GM19328 (cell line): Measurements from ENCODE around the gene UPK1B.
"Not testable (repeated sequence)": the region's sequence is repeated elsewhere in the genome, so short reads cannot be mapped to it uniquely, and the experiment has no call there.

Experiments used
- ATAC-seq: cut with Tn5 transposase; IDR thresholded peaks from one replicate; pipeline ENCODE4 v1.9.1; 2021; ENCODE audit warnings: mild to moderate bottlenecking, moderate library complexity; ENCODE audit not compliant: unreplicated experiment

The UPK1B gene

DNA sequence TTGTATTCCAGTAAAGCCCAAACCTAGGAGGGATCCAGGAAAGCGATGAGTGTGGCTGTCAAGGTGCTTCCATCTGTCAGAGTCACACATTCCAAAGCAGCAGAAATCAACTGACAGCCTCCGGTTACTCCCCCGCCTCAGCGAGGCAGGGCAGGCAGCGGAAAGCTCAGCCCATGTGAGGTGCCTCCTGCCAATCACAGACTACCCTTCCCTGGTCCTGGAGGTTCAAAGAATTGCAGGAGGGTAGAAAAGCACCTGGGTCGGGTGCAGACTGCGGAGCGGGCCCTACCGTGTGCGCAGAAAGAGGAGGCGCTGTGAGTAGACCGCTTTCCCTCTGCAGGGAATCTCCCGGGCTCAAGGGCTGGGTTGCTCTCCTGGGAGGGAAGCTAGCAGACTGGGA is at the start of gene UPK1B:
Gene UPK1B (plus strand): TSS at position 274 of the 400 bp plus-strand sequence. CDS start 13,144 bp downstream, outside the sequence.
- no peak for ATAC-seq

DNA sequence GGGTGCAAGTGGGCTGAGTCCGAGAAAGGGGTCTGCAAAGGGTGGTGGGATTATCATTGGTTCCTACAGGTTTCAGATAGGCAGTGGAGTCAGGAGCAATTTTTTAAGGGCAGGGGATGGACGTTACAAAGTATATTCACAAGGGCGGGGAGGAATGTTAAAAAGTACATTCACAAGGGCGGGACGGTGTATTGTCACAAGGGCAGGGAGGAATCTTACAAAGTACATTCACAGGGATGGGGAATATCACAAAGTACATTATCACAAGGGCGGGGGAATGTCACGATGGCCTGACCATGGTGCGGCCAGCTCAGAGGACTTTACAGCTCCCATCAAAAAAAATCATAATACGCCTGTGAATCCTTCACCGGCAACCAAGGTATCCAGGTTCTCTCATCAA is 48.1 kb upstream of the UPK1B start:
- ATAC-seq: no peak

DNA sequence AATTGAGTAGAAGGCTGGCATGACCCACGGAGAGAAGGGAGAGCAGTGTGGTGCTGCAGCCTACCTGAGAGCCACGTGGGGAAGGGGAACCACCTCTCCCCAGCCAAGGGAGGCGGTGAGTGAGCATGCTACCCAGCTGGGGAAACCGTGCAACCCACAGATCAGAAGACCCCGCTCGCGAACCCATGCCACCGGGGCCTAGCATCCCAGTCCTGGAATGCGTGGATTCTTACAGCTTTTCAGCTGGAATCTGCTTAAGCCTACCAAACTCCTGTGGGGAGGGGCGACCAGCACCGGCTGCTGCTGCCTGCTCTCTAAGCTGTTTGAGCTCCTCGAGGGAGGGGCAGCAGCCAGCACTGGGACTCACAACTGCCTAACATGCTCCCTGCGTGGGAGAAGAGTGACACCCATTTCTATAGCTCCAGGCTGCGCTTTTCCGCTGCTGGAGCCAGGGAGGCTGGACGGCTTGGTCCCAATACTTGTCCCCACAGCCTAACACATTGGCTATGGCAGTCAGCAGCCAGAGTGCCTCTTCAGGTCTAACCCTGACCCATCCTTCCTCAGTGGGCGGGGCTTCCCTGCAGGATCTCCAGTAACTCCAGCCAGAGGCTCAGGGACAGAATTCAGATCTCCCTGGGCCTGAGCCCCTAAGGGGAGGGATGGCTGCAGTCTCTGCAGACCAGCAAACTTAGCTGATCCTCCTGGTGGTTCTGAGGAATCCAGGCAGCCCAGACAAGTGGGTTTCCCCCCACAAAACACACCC is 47.5 kb upstream of the UPK1B start:
- ATAC-seq: no peak

DNA sequence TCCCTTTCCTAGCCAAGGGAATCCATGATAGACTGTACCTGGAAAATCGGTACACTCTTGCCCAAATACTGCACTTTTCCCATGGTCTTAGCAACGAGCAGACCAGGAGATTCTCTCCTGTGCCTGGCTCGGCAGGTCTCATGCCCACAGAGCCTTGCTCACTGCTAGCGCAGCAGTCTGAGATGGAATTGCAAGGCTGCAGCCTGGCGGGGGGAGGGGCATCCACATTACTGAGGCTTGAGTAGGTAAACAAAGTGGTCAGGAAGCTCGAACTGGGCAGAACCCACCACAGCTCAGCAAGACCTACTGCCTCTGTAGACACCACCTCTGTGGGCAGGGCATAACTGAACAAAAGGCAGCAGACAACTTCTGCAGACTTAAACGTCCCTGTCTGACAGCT is 43.1 kb upstream of the UPK1B start:
- ATAC-seq: not testable (repeated sequence)

DNA sequence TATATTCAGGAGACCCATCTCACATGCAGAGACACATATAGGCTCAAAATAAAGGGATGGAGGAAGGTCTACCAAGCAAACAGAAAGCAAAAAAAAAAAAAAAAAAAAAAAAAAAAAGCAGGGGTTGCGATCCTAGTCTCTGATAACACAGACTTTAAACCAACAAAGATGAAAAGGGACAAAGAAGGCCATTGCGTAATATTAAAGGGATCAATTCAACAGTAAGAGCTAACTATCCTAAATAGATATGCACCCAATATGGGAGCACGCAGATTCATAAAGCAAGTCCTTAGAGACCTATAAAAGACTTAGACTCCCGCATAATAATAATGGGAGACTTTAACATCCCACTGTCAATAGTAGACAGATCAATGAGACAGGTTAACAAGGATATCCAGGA is 41.1 kb upstream of the UPK1B start:
- not testable (repeated sequence) for ATAC-seq

DNA sequence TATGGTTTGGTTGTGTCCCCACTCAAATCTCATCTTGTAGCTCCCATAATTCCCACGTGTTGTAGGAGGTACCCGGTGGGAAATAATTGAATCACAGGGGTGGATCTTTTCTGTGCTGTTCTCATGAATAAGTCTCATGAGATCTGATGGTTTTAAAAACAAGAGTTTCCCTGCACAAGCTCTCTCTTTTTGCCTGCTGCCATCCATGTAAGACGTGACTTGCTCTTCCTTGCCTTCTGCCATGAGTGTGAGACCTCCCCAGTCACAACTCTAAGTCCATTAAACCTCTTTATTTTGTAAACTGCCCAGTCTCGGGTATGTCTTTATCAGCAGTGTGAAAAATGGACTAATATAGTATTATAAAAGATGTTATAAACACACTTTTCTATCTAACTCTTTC is 34.0 kb upstream of the UPK1B start:
- ATAC-seq: not testable (repeated sequence)

DNA sequence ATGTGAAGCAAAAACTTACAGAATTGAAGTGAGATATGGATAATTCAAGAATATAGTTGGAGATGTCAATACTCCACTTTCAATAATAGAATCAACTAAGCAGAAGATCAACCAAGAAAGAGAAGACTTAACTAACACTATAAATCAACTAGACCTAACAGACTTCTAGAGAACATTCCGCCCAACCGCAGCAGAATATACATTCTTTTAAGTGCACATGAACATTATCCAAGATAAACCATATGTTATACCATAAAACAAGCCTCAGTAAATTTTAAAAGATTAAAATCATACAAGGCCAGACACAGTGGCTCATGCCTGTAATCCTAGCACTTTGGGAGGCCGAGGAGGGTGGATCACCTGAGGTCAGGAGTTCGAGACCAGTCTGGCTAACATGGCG is 32.9 kb upstream of the UPK1B start:
- ATAC-seq: no peak

DNA sequence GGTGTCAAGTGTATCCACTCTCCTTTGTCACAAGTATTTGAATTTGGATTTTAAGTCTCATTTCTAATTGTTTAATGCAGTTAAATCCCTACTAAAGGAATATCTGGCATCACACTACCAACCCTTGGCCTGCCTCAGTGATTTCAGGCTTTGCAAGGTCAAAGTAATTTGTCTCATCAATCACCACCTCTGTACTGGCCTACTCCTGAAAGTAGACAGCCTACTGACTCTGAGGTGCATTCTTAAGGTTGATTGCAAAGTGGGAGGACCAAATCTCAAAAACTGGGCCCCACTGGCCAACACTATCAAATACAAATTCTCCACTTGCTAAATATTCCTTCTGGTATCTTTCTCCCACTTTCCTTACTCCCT is 28.3 kb upstream of the UPK1B start:
- ATAC-seq: peak; percentile 31

DNA sequence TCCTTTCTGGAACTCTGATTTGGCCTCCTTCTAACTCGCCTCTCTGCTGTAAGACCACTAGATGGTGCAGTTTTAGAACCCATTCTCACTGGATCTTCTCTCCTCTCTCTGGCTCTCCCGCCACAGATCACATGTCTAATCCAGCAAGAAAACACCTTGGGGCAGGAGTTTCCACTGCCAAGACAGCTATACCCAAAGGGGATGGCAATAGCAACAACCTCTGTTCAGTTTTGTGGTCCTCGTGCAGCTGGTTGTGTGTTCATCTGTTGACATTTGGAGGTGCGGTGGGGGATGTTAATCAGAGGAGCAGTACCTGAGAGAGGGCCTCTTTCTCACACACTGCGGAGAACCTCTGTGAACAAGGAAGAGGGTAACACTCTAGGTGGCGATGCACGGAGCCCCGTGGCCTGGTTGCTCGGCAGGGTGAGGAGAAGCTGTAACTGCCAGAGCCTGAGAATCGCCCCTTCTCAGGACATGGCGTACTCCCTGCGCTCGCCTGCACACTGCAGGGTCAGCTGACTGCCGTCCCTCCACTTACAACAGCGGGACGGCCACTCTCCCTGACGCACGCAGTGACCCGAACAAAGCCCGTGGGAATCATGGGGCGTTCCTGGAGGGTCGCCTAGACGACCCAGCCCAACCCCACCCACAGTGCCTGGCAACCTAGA is 27.8 kb upstream of the UPK1B start, which contains the start of gene TEX55:
Gene TEX55 (plus strand): TSS at position 666 of the 668 bp plus-strand sequence. CDS start 25 bp downstream, outside the sequence.
- peak; percentile 83 for ATAC-seq

DNA sequence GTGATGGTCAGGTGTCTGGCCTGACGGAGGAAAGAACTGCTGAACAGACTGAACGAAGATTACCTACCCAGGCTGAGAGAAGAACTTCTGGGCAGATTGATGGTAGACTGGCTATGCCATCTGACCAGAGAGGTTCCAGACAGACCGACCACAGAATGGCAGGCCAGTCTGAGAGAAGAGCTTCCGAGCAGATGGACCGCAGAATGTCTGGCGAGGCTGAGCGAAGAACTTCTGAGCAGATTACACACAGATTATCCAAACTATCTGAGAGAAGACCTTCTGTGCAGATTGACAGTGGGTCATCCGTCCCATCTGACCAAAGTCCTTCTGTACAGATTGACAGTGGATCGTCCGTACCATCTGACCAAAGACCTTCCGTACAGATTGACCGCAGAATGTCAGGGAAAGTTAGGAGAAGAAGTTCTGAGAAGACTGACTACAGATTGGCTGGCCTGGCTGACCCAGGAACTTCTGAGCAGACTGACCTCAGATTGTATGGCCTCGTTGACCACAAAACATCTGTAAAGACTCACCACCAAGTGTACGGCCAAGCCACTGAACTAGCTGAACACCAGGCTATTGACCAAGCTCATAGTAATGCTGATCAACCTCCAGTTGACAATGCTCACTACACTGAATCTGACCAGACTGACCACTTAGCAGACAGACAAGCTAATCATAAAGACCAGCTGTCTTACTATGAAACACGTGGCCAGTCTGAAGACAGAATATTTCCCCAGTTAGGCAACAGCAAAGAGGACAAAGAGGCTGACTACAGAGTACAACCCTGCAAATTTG is 26.6 kb upstream of the UPK1B start:
- ATAC-seq: no peak

DNA sequence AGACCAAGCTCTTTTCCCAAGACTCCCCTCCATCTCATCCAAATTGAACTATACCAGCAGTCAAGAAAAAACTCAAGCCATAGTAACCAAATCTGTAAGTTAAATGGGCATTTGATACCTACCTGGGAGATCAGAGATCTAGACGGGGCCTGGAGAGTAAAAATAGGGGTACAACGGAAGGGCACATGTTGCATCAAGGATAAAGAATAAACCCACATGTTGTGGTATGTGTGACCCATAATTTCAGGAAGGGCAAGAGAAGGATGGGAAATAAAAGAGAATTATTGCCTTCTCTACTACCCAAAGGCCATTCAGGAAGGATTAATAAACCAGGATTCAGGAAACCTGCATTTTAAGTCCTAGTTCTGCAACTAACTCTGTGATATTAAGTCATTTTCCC is 25.9 kb upstream of the UPK1B start:
- no peak for ATAC-seq

DNA sequence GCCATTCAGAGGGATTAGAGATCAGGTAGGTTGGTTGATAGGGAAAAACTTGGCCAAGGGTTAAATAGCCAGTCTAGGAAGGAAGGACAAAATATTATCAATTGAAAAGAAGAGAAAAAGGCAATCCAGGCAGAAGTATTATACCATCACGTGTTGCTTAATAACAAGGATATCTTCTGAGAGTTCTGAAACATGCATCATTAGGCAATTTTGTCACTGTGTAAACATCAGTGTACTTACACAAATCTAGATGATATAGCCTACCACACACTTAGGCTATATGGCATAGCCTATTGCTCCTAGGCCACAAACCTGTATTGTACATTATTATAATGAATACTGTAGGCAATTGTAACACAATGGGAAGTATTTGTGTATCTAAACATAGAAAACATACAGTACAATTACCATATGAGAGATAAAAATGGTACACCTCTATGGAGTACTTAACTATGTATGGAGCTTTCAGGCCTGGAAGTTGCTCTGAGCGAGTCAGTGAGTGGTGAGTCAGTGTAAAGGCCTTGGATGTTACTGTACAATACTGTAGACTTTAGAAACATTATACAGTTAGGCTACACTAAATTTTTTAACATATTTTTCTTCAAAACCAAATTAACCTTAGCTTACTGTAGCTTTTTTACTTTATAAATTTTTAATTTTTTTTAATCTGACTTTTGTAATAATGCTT is 24.8 kb upstream of the UPK1B start:
- ATAC-seq: no peak

DNA sequence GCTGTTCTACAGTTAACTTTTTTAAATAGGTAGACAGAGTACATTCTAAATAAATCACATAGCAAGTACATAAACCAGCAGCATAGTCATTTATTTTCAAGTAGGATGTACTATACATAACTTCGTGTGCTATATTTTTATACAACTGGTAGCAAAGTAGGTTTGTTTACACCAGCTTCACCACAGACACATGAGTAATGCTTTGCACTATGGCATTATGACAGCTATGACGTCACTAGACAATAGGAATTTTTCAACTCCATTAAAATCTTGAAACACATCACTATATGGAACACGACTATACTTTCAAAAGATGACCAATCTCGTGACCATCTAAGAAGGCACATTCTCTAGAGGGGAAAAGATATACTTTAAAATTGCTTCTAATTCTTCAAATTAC is 23.9 kb upstream of the UPK1B start:
- ATAC-seq: no peak

DNA sequence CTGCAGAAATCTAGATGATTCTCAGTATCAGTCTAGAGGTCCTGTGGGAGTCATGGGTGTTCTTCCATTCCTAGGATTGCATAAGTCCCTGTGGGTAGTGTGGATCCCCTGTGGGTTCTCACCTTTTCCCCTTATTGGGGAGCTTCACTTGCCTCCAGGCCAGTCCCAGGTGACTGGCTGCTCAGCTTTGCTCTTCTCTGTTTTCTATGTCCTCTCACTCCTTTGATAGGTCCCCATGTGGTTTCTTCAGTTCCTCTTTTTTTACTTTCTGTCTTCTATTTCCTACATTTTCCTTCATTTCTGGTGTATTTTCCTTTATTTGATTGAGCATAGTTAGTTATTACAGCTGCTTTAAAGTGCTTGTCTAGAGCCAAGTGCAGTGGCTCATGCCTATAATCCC is 16.5 kb upstream of the UPK1B start:
- ATAC-seq: no peak

DNA sequence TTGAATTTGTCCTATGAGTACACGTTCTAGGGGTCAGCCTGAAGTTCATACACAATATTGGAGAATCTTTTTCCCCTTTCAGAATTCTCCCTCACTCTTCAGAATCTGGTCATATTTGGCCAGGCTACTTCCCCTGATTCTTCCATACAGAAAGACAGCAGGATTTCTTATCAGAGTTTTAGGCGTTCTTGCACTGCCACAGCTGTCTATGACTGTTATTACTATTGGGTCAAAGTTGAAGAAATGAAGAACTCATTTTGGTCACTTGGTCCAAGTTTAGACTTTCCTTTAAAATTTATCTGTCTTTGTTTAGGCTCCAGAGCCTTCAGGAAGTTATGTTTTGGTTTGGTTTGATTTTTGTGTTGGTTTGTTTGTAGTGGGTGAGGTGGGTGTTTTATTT is 15.4 kb upstream of the UPK1B start:
- ATAC-seq: no peak

DNA sequence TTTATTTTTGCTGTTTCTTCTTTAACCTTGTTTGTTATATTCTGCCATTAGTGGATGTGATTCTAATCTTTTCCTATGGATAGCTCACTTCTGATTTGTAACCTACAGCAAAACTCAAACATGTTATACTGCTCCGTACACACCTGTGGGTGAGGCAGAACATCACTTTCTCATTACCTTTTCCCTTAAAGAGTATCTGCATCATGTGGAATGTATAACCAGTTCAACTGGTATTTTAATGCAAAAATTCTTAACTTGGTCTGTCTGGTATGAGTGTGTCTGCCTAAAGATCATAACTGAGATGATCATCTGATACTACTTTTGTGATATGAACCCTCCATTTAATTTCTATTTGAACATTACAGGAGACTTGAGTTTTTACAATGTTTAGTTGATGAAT is 13.0 kb upstream of the UPK1B start:
- no peak for ATAC-seq

DNA sequence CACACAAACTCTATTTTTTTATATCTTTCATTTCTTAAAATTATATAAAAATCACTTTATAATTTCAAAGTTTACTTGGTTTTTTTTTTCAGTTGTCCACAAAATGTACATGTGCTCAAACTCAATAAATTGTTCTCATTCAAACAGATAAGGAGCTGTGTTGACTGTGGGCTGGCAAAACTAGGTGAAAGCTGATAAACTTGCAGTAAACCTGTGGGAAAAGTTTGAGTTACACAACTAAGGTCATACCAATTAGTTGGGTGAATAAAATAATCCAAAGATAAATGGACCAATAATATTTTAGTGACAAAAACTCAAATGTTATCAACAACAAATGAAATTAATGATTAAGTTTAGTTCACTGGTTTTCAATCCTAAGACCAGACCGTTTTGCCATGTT is 12.6 kb upstream of the UPK1B start:
- no peak for ATAC-seq

DNA sequence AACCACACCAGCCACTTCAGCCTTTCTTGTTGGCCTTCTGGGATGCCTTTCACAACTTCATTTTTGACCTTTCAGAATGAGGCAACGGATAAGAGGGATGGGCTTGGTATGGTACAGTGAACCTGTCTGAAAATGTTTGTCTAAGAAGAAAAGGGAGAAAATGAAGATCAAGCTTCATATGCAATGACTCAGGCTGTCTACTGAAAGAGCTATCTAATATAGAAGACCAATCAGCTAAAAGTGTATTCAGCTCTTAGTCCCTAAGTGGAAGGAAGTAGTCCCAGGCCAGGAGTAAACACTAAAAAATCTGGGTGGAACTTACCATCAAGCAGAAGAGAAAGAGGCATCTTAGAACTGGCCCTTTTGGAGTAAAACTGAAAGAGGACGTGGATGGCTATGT is 12.2 kb upstream of the UPK1B start:
- ATAC-seq: no peak

DNA sequence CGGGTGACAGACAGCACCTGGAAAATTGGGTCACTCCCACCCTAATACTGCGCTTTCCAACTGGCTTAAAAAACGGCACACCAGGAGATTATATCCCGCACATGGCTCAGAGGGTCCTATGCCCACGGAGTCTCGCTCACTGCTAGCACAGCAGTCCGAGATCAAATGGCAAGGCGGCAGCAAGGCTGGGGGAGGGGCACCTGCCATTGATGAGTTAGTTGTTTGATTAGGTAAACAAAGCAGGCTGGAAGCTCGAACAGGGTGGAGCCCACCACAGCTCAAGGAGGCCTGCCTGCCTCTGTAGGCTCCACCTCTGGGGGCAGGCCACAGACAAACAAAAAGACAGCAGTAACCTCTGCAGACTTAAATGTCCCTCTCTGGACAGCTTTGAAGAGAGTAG is 8.7 kb upstream of the UPK1B start:
- not testable (repeated sequence) for ATAC-seq

DNA sequence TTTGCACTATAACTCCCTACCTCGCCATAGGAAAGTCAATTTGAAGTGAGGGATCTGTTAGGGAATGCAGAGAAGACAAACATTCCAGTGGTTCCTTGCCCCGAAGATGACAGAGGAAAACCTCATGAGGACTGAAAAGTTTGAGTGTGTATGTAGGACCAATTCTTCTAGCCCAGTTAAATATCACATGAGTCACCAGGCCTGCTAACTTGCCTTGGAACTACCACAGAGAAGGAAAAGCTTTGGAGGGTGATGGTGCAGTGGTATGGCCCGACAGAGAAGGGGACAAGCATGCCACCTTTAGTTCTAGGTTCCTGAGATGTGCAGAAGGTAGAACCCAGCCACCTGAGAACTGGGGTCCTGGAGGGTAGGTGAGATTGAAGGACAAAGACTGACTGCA is 2.6 kb upstream of the UPK1B start:
- no peak for ATAC-seq
